AG20443 (cell line): ENCODE results near the gene TLR7.

Source experiments
- DNase-seq: peaks from one replicate; pipeline ENCODE4 v3.0.0; 2012; ENCODE audit warnings: low spot score, mixed read lengths

Gene TLR7

DNA sequence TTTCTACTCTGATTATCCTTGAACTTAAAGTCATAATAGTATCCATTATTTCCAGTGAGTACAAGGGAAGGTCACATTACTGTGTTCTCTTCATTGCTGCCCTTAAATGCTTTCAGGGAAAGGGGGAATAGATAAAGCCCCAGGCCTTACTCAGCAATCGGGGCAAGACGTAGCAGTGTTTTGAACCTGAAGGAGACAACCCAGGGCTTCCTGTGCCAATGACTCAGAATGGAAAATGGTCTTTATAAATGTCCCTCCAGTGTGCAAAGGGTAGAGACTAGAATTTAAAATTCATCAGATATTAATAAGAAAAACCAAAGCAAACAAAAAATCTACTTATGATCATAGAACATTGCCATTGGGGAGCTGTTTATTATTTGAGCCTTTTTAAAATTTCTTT is 63.3 kb downstream of the TLR7 start:
- no peak for DNase-seq

- DNase-seq = no peak
Measured at GRCh38 chrX:12932244-12932643, 65.4 kb downstream of the TLR7 start.

DNA sequence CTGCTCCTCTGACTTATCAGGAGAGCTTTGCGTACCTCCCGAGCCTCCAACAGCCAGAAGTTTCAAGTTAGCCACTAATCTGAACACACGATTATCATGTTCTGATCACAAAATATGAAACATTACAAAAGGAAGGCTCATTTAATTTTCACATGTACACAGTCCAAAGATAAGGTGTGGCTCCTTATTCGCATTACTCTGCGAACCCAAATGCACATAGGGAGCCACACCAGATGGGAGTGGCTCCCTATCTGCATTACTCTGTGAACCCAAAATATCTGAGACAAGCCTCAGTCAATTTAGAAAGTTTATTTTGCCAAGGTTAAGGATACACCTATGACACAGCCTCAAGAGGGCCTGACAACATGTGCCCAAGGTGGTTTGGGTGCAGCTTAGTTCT is 68.0 kb downstream of the TLR7 start:
- DNase-seq = no peak

DNA sequence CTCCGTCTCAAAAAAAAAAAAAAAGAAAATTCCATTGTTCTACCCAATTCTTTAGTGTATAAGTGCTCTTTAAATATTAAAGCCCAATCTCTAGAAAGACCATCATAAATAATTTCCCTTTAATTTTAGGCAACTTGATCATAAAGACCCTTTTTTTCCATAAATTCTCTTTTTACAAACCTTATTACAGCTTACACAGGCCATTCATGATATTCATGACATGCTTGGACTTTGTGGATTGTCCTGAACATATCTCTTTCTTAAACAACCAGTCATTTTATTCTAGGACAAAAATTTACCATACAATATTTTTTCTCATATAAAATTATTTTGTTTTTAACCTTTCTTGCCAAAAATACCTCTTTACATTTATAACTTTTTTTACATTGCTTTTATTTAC is 70.1 kb downstream of the TLR7 start:
- no peak for DNase-seq
